Right forelimb (tissue), 1 donor: ENCODE measurements around the gene ZNF791.
"Not testable (repeated sequence)": the region's sequence is repeated elsewhere in the genome, so short reads cannot be mapped to it uniquely, and the experiment has no call there.

Experiments used
- DNase-seq: peaks from one replicate; pipeline ENCODE4 v3.0.0-alpha.2; 2018

The ZNF791 gene

DNA sequence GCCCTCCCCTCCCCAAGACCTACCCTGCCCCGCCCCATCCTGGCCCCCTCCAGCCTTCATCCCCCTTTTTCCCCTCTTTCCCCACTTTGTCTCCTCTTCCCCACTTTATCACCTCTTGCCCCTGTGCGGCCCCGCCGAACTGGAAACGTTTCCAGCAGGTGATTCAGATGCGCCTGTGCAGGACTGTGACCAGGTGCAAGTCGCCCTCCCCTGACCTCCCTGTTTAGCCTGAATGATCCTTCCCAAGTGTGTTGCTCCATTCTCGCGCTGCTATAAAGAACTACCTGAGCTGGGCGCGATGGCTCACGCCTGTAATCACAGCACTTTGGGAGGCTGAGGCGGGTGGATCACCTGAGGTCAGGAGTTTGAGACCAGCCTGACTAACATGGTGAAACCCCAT is 25.9 kb downstream of the ZNF791 start:
- DNase-seq: no peak

DNA sequence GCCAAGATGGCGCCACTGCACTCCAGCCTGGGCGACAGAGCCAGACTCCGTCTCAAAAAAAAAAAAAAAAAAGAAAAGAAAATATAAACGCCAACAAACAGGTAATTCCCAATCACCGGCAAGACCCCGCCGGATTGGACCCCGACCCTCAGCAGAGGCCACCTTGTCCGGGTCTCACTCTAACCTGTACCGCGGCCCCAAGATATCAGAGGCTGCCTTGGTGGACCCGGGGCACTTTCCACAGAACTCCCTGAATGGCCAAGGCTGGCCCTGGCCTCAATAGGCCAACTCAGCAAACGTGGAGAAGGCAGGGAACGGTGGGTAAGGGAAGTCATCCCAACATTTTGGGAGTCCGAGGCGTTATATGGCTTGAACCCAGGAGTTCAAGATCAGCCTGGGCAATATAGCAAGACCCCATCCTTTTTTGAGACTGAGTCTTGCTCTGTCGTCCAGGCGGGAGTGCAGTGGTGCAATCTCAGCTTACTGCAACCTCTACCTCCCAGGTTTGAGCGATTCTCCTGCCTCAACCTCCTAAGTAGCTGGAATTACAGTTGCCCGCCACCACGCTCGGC is 28.0 kb downstream of the ZNF791 start:
- no peak for DNase-seq

DNA sequence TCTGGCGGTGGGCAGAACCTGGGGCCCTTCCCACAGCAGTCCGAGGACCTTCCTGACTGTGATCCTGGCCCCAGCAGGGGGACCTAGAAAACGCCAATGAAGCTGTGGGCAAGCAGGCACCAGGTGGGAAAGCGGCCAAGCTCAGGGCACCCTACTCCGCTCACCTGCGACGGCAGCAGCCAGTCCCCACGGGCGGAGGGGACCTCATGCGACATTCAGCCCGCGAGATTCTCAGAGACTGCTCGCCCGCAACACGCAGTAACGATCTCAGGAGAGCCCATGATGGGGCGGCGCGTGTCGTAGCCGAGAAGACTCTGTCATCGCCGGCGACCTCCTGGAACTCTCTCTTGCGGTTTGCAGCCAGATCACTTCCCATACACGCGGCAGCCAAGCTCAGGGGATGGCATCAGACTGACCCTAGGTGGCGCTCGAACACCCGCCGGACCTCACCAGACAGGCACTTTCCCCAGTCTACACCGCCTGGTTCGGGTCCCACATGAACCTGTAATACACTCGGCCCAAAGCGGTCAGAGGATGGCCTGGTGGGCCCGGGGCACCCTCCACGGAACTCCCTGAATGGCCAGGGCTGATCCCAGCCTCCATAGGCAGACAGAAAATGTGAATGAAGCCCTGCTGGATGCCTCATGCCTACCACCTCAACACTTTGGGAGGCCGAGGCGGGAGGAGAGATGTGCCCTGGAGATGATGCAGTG is 29.3 kb downstream of the ZNF791 start:
- peak; percentile 83 for DNase-seq

DNA sequence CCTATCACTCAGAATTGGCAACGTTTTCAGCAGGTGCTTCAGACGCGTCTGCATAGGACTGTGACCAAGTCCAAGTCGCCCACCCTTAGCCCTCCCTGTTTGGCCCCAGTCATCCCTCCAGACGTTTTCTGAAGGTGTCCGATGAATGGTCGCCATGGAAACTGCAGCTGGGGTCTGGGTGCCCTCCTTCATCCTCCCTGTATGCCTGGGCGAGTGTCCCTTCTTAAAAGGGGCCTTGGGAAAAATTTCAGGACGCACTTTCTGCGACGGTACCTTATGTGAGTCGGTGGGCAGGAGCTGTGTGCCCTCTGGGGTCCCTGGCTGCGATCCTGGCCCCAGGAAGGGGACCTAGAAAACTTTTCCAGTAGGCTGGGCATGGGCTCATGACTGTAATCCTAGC is 30.7 kb downstream of the ZNF791 start:
- no peak for DNase-seq

DNA sequence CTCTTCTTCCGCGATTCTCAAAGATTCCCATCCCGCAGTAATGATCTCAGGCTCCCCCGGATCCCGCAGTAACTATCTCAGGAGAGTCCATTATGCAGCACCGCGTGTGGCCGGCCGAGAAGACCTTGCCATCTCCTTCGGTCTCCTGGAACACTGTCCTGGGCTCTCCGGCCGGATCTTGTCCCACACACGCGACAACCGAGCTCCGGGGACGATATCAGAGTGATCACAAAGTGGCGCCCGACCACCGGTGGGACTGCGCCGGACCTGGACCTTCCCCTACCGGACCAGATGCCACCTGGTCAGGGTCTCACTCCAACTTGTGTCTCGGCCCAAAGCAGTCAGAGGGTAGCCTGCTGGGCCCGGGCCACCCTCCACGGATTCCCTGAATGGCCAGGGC is 31.8 kb downstream of the ZNF791 start:
- no peak for DNase-seq

GRCh38 chr19:12643716-12644115 is 33.0 kb downstream of the ZNF791 start:
- DNase-seq: not testable (repeated sequence)

- DNase-seq: no peak
Observed at GRCh38 chr19:12646551-12646950, 35.8 kb downstream of the ZNF791 start.

GRCh38 chr19:12647047-12647446 is 36.3 kb downstream of the ZNF791 start:
- no peak for DNase-seq

GRCh38 chr19:12647490-12648071 is 36.9 kb downstream of the ZNF791 start:
- no peak for DNase-seq

DNA sequence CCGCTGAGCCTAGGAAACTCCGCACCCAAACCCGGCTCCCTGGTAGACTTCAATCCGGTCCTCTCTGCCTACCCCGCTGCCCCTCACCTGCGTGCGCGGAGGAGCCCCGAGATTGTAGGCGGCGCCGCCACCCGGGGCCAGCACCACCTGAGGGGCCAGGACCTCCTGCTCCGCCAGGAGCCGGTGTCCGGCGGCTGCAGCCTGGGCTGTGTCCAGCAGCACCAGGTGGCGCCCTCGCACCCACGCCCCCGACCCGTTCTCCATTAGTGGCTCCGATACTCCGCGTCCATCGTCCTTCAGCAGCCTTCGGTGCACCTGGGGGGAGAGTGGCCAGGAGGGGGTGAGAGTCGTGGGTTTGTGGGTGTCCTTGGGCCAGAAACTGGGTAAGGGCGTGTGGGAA is 37.4 kb downstream of the ZNF791 start:
- DNase-seq: no peak

DNA sequence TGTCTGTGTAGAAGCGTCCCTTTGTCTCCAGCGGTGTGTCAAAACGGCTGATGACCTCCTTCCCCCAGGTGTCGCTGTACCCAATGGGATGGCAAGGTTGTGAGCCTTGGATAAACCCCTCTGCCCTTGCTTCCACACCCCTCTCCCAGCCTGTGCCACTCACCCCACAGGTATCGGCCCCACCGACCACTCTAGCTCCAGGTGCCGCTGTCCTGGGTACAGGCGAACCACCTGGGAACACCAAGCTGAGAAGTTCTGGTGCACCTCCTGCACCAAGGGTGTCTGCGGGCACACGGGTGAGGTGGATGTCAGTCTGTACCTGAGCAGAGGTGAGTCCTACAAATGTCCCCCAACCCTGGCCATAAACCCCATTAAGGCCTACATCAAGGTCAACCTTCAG is 39.2 kb downstream of the ZNF791 start:
- no peak for DNase-seq

GRCh38 chr19:12652219-12652618 is 41.5 kb downstream of the ZNF791 start:
- DNase-seq: no peak

GRCh38 chr19:12655546-12655945 is 44.8 kb downstream of the ZNF791 start:
- DNase-seq: no peak

DNA sequence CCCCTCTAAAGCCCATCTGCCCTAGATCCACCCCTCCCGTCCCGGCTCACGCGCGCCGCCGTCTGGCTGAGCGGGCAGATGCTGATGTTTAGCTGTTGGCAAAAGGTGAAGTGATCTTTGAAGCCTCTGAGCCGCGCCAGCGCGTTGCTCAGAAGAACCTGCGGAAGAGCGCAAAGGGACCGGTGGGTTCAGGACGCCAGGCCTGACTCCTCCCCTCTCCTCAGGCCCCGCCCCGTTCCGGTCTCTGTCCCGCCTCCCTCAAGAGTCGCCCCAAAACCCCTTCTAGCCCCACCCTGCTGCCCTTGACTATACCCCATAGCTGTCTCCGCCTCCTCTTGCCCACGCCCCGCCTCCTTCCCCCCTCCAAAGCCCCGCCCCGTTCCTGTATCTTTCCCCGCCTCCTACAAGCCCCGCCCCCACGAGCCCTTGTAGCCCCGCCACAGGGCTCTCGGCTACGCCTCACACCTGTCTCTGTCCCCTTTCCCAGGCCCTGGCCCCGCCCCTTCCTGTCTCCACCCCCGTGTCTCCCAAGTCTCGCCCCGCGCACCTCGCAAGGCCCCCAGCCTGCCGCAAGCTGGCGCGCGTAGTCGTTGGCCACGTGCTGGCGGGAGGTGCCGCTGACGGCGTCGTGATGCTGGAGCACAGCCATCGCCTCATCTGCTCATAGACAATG is 46.3 kb downstream of the ZNF791 start:
- DNase-seq: no peak

DNA sequence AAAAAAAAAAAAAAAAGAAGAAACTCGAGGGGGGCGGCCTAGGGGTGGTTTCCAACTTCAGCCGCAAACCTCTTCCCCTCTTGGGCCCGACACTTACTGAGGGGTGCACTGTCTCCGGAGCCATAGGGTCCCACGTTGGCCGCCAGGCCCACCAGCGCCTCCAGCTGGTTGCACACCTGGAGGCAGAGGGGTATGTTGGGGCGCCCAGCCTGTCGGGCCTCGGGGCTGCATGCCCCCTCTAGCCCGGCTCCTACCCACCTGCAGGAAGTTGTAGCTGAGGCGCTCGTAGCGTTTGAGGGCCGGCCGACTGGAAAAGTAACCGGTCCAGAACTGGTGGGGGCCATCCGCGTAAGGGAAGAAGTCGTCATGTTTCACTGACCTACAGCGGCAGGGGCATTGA is 47.2 kb downstream of the ZNF791 start:
- DNase-seq: no peak

DNA sequence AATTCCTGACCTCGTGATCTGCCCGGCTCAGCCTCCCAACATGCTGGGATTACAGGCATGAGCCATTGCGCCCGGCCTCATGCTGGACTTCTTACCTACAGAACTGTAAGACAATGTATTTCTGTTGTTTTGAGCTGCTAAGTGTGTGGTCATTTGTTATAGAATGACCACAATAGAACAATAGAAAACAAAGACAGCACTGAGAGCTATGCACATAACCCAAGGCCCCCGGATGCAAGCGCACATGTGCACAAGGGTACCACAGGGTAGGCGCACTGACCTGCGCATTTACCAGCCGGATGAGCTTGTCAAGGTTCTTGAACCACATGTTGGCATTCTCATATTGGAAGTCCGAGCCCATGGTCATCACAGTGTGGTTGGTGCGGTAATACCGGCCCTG is 50.3 kb downstream of the ZNF791 start:
- no peak for DNase-seq

GRCh38 chr19:12664406-12665280 is 53.9 kb downstream of the ZNF791 start:
- no peak for DNase-seq

- no peak for DNase-seq
Observed at GRCh38 chr19:12665281-12665573, 54.5 kb downstream of the ZNF791 start.

DNA sequence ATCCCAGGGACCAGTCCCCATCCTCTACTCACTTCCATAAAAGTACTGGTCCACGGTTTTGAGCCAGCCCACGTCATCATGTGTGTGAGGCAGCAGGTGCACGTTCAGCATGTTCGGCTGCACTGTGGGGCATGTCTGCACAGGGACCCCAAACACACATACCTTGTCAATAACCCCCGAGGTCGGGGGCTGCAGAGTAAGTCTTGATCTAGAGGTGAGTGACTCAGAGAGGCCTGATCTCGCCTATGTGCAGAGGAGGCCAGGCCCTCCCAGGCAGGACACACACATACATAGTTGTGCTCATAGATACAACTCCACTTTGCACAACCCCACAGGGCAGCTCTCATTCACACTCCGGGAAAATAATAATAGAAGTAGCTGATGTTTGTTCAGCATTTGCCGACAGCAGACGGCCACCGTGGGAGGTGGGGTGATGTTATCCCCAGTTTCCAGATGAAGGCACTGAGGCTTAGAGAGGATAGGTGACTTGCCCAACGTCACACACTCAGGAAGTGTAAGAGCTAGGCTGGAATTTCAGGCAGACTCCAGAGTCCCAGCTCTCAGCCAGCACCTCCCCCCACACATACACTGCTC is 55.0 kb downstream of the ZNF791 start:
- no peak for DNase-seq

DNA sequence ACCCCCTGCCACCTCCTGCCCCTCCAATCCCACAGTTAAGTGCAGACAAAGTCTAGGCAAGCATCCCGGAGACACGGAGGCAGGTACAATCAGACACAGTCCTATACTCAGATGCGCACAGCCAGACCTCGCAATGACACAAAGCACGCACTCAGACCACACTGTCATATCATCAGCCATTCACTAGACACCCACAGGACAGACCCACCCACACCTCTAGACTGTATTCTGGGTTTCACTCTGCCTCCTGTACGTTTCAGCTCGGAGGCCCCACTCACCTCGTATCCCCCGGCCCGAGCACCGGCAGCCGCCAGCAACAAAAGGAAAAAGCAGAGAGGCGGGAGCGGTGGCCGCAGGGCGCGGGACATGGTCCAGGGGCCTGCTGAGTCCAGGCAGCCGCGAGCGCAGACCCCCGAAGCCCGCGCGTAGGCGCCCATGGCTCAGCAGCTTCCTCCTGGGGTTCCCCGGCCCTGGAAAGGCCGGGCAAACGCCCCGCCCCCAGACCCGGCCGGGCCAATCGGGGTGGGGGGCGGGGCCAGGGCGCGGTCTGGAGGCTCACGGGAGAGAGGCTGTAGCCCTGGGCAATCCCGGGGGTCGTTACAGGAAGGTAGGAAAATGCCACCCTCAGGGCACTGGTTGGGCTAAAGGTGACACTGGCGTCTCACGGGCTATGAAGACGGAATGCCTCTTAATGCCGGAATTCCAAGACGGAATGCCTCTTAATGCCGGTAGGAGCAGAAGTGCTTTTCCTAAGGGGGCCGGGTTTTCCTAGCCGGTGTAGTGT is 55.7 kb downstream of the ZNF791 start, which contains the start of the genes MAN2B1 and WDR83:
Gene MAN2B1, minus strand, starts transcription at position 478 of the 784 bp plus-strand sequence. Its CDS starts 41 bp downstream, at position 437.
Gene WDR83, plus strand, starts transcription at position 543 of the 784 bp plus-strand sequence. CDS start 2,984 bp downstream, outside the sequence.
- peak; percentile 82 for DNase-seq

DNA sequence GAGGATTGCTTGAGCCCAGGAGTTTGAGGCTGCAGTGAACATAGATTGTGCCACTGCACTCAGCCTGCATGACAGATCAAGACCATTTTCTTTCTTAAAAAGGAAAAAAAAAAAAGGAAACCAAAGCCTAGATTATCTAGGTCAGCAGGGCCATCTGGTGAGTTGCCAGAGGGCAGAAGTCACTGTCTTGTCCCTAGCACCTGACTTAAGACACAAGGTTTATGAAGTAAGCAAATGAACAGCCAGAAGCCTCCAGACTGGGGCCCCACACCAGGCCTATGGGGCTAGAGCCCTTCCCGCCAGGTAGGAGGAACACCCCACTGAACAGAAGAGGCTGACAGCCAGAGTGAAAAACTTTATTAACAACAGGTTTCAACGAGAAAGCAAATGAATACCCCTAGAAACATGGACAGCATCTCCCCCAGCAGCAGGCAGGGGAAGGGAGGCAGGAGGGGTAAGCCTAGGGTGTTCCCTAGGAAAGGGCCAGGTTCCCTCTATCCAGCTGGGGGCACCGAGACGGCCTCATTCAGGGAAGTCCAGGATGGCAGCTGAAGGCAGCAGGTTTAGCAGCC is 57.1 kb downstream of the ZNF791 start:
- DNase-seq: no peak
